Measurements from ENCODE around the gene GATC.
"Not testable (repeated sequence)": the region's sequence is repeated elsewhere in the genome, so short reads cannot be mapped to it uniquely, and the experiment has no call there.

GATC gene

GRCh38 chr12:120470150-120470784 is 24.0 kb downstream of the GATC start:
- DNase-seq (ENCODE audit: low read depth, low spot score): no peak

- DNase-seq (ENCODE audit: low read depth, low spot score): no peak
Measured at GRCh38 chr12:120472521-120472920, 26.3 kb downstream of the GATC start.

GRCh38 chr12:120473807-120474615 is 27.8 kb downstream of the GATC start:
- no peak for DNase-seq (ENCODE audit: low read depth, low spot score)

- no peak for DNase-seq (ENCODE audit: low read depth, low spot score)
Measured at GRCh38 chr12:120474616-120474960, 28.3 kb downstream of the GATC start.

GRCh38 chr12:120475643-120476042 is 29.4 kb downstream of the GATC start:
- no peak for DNase-seq (ENCODE audit: low read depth, low spot score)

- DNase-seq (ENCODE audit: low read depth, low spot score): no peak
Measured at GRCh38 chr12:120479458-120479857, 33.2 kb downstream of the GATC start.

- DNase-seq (ENCODE audit: low read depth, low spot score): no peak
Measured at GRCh38 chr12:120480211-120480610, 34.0 kb downstream of the GATC start.

- DNase-seq (ENCODE audit: low read depth, low spot score): no peak
Measured at GRCh38 chr12:120481022-120481767, 35.0 kb downstream of the GATC start.

GRCh38 chr12:120483621-120484020 is 37.4 kb downstream of the GATC start:
- DNase-seq (ENCODE audit: low read depth, low spot score): no peak

- no peak for DNase-seq (ENCODE audit: low read depth, low spot score)
Measured at GRCh38 chr12:120485961-120486881, 40.0 kb downstream of the GATC start.

GRCh38 chr12:120487552-120487951 is 41.3 kb downstream of the GATC start:
- not testable (repeated sequence) for DNase-seq (ENCODE audit: low read depth, low spot score)

- DNase-seq (ENCODE audit: low read depth, low spot score): no peak
Measured at GRCh38 chr12:120488057-120488640, 41.9 kb downstream of the GATC start.

GRCh38 chr12:120489018-120489417 is 42.8 kb downstream of the GATC start:
- DNase-seq (ENCODE audit: low read depth, low spot score): no peak

- no peak for DNase-seq (ENCODE audit: low read depth, low spot score)
Measured at GRCh38 chr12:120490325-120490724, 44.1 kb downstream of the GATC start.

GRCh38 chr12:120490833-120491512 is 44.7 kb downstream of the GATC start:
- no peak for DNase-seq (ENCODE audit: low read depth, low spot score)

- no peak for DNase-seq (ENCODE audit: low read depth, low spot score)
Measured at GRCh38 chr12:120495186-120495730, 49.0 kb downstream of the GATC start.

GRCh38 chr12:120495731-120496412 is 49.6 kb downstream of the GATC start, which contains the start of gene DYNLL1:
Gene DYNLL1 (plus strand): TSS chr12:120496113. CDS start chr12:120496422, 309 bp downstream.
- DNase-seq (ENCODE audit: low read depth, low spot score): peak; percentile 87

GRCh38 chr12:120496413-120497340 is 50.4 kb downstream of the GATC start:
- no peak for DNase-seq (ENCODE audit: low read depth, low spot score)

Measured in iPS DF 19.7 (cell line).